ENCODE data around the gene GUF1.

GRCh38 chr4:44632089-44632488 is 46.1 kb upstream of the GUF1 start:
- TF ChIP-seq MAX (IDR thresholded peaks at IDR 0.05): no peak
- TF ChIP-seq CTCF (IDR thresholded peaks at IDR 0.05 in 2 of 3, conservative IDR thresholded peaks at IDR 0.05 in 1 of 3; ENCODE audit: borderline replicate concordance in 1 of 3, insufficient read depth in 1 of 3, low read depth in 2 of 3, low read length in 2 of 3): peak in 1 of 3 experiments; percentile 39; a peak in 2 of 6 replicates
- no peak for TF ChIP-seq EZH2 (IDR thresholded peaks at IDR 0.05)
- TF ChIP-seq ZNF274 (IDR thresholded peaks at IDR 0.05; ENCODE audit: low read depth, low read length): no peak
- TF ChIP-seq FOSL1 (IDR thresholded peaks at IDR 0.05; ENCODE audit: low read depth): no peak
- no peak for TF ChIP-seq REST (IDR thresholded peaks at IDR 0.05; ENCODE audit: low read depth)
- no peak for TF ChIP-seq POLR2A (IDR thresholded peaks at IDR 0.05; ENCODE audit: borderline replicate concordance, extremely low read depth, insufficient read depth, insufficient read length)
- TF ChIP-seq POLR2AphosphoS5 (IDR thresholded peaks at IDR 0.05; ENCODE audit: low read depth, low read length): no peak
- TF ChIP-seq SRF (IDR thresholded peaks at IDR 0.05; ENCODE audit: low read depth): no peak

Measured in HCT116 (cell line).